Measurements from ENCODE around the gene RUNX2.

Gene RUNX2

DNA sequence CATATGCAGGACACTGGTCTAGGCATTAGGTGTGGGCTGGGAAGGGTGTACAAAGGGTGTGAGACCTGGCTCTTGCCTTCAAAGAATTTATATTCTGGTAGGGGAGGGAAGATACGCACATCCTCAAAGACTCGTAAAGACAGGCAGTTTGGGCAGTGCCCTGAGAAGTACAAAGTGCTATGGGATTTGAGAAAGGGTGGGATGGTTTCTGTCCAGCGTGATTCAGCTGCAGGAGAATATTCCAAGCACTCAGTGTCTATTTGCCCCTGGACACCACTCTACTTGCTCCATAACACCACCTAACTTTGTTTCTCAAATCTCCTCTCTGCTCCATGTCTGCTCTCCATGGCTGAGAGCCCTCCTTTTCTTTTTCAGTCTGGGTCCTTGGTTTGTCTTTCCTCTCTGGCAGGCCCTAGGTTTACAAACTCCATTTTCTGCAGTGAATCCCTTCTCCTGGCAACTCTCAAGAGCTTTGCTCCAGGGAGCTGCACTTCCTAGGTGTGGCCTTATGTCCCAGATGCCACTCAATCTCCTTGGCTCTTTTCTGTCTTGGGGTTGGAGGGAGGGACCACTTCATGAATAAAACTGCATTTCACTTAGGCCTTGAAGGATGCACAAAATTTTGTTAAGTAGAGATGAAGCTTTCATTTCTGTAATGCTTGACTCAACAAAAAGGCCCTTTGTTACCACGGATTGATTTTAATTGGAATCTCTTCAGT, 377.2 kb downstream of the RUNX2 start:
- no peak for DNase-seq (ENCODE audit: low spot score)

GRCh38 chr6:45706319-45706718, 378.2 kb downstream of the RUNX2 start:
- DNase-seq (ENCODE audit: low spot score), result no peak

GRCh38 chr6:45707176-45707575, 379.0 kb downstream of the RUNX2 start:
- no peak for DNase-seq (ENCODE audit: low spot score)

- DNase-seq (ENCODE audit: low spot score), result no peak
Observed at GRCh38 chr6:45709781-45710220, 381.7 kb downstream of the RUNX2 start.

DNA sequence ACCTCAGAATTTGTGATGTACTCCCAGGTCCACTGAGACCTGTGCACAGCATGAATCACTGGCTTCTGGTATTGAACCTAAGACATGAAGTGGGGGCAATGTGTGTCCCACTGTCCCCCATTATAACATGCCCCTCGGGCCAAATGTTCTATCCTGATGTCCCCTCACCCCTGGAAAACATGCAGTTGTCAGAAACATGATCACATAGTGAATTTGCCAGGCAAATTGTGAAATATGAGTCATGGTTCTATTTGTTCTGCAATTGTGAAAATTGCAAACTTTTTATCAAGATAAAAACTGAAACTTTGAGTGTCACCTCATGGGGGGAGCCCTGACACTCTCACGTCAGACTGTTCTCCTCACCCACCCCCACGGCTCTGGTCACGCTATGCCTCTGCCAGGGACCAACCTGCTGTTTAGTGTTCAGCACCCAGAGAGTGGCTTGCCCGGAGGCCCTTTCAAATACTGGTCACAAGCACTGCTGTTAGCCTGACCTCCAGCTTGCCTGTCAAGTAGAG, 382.2 kb downstream of the RUNX2 start:
- no peak for DNase-seq (ENCODE audit: low spot score)

- DNase-seq (ENCODE audit: low spot score), result no peak
Observed at GRCh38 chr6:45712076-45712475, 383.9 kb downstream of the RUNX2 start.

DNA sequence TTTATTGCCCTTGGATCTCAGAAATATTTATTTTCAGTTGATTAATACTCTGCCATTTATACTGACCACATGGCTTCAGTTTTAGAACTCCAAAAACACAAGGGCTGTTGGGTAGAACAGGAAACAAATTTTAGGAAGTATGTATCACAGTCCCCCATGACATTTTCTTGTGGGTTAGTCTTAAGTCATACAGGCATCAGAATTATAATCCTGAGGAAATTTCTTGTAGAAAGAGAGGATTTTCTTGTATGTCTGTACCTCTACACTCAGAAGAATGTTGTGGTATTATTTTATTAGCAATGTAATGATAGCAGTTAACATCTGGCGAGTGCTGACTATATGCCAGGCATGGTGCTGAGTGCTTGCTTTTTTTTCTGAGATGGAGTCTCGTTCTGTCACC, 384.7 kb downstream of the RUNX2 start:
- DNase-seq (ENCODE audit: low spot score), result no peak
